NAMALWA (cell line): ENCODE results near the gene TPCN2.

Experiments used
- DNase-seq: peaks from one replicate; pipeline ENCODE4 v3.0.0-alpha.2; 2015; ENCODE audit warnings: low spot score

The TPCN2 gene

GRCh38 chr11:69039501-69039900 is 9.2 kb upstream of the TPCN2 start:
- no peak for DNase-seq

DNA sequence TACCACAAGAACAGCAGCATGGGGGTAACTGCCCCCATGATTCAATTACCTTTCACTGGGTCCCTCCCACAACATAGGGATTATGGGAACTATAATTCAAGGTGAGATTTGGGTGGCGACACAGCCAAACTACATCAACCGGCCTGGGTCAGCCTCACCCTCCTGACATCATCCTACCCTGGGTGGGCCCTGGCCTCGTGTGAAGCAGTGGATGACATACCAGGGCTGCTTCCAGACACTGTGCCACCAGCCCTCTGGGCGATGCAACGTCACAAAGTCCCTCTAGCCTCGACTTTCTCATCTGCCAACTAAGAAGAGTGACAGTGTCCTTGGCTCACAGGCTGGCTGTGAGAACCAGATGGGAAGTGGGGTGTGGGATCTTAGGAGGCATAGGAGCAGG is 8.7 kb upstream of the TPCN2 start:
- DNase-seq: no peak

GRCh38 chr11:69040581-69041260 is 8.0 kb upstream of the TPCN2 start:
- no peak for DNase-seq

DNA sequence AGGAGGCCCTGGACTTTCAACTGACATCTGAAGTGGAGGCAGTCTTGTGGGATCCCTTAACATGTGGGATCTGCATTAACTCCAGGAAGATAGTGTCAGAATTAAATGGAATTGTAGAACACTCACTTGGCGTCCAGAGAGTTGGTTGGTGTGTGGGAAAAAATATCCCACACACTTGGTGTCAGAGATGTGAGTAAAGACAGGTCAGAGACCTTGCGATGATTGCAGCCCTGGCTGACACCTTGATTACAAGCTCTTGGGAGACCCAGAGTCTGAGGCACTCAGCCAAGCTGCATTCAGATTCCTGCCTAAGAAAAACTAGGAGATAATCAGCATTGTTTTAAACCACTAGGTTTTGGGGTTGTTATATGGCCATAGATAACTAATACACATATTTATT is 7.2 kb upstream of the TPCN2 start:
- no peak for DNase-seq

GRCh38 chr11:69044111-69045013 is 4.4 kb upstream of the TPCN2 start:
- DNase-seq: no peak

- DNase-seq: no peak
These were observed 570 bp upstream of the TPCN2 start for GRCh38 chr11:69048031-69048693.

- no peak for DNase-seq
These were observed 747 bp downstream of the TPCN2 start for GRCh38 chr11:69049490-69049867.

DNA sequence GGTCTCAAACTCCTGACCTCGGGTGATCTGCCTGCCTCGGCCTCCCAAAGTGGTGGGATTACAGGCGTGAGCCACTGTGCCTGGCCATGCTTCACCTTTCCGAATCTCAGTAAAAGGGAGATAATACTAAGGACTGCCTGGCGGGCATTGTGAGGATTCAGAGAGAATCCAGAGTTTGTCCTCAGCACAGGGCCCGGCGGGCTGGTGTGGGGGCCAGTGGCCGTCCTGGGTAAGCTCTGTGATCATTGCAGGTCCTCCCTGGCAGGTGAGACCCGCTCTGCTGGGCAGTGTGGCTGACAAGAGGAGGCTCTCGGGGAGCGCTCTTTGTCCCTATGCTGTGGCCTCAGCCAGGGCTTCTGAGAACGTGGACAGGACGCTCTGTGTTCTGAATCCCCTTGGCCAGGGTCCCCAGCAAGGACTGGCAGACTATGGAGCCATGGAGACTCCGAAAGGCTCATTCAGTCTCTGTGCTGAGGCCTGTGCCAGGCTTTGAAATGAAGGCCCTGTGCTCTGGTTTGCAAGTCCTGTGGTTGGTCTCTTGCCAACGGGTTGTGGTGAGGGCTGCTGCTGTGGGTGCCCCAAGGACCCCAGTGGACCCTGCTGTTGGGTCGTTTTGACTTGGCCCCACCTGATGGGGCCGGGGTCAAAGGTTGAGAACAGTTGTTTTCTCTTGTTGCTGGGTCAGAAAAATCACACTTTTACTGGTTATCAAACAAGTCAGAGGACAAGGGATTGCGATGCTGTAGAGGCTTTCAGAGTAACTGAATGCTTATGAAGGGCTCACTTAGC is 2.1 kb downstream of the TPCN2 start:
- DNase-seq: no peak

DNA sequence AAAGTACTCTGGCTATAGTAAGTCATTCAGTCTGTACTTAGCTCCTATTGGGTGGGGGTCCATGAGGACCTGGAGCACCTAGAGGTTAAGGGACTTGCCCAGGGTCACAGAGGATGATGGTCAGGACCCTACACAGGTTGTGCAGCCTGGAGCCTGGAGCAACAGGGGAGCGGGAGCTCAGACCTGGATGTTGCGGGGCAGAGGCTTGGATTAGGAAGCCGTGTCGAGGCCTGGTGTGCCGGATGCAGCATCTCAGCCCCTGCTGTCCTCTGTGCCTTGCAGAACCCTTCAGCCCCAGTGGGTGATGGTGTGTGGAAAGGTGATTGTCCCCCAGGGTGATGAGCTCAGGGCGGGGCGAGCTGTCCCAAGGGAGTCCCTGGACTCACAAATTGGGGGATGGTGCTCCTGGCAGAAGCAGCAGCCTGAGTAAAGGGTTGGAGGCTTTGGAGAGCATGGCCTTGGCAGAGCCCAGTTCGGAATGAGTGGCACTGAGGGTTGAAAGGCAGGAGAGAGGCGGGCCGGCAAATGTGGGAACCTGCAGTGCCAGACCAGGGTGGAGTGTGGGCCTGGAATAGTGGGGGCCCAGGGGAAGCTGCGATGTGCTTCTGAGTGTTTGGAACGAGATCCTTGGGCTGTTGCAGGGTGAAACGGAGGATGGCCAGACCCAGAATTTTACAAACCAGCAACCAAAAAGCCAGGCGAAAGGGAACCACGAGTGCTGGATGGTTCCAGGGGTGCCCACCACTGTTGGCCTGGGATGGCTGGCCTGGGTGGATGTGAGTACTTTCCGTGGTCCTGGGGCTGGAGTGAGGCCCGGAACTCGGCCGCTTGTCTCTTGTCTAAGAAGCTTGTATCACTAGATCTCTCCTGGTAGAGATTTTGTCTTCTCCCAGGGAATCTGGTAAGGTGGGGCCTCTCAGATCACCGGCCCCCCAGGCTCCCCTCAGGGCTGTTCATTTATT is 2.9 kb downstream of the TPCN2 start:
- no peak for DNase-seq

GRCh38 chr11:69052343-69053168 is 3.8 kb downstream of the TPCN2 start:
- no peak for DNase-seq

DNA sequence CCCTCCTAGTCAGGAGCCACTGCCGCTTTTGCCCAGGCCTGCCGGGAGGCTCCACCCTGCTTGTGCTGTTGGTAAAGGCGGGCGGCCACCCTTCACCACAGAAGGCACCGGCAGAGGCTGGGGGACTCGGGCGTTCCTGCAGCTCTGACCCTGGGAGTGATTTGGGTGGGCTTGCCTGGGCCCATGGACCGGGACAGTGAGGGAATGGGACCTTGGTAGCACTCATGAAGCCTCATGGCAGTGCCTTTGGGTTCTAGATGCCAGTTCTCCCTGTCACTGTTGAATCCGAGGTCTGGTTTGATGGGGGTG is 4.4 kb downstream of the TPCN2 start:
- no peak for DNase-seq

DNA sequence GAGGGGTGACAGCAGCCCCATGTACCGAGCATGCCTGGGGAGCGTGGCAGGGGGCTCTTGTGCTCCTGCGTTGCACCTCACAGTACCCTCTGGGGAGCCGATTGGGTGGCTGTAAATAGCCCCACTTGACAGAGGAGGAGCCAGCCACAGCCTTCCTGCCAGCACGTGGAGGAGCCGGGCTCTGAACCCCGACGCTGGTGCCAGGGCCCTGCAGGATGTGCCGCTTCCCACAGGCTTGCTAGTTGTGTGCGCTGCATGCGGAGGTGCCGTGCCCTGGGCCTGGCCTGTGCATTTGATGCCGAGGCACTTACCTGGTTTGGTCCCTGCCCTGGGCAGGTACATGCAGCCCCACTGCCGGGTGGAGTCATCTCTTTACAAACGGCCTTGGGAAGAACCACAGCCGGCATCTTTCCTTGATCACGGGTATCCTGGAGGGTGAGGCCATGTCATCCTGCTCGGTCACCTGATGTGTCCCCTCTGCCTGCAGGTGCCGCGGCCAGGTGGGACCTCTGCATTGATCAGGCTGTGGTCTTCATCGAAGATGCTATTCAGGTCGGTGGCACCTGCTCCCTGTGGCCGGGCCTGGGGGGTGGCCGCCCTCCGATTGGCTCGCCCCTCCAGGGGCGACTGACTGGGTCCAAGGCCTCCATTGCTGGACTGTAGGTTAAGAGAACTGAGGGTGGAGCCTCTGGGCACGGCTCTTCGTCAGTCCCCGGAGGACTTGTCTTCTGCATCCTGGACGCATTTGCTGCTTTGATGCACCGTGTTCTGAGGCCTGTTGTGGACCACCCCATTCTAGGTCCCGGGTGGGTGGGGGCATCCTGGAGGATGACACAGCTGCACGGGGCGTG is 5.0 kb downstream of the TPCN2 start:
- no peak for DNase-seq

- DNase-seq: no peak
These were observed 5.9 kb downstream of the TPCN2 start for GRCh38 chr11:69054397-69055211.

GRCh38 chr11:69055212-69055586 is 6.5 kb downstream of the TPCN2 start:
- no peak for DNase-seq

- peak; percentile 78 for DNase-seq
These were observed 7.1 kb downstream of the TPCN2 start for GRCh38 chr11:69055598-69056516.

GRCh38 chr11:69057236-69057635 is 8.5 kb downstream of the TPCN2 start:
- DNase-seq: no peak

DNA sequence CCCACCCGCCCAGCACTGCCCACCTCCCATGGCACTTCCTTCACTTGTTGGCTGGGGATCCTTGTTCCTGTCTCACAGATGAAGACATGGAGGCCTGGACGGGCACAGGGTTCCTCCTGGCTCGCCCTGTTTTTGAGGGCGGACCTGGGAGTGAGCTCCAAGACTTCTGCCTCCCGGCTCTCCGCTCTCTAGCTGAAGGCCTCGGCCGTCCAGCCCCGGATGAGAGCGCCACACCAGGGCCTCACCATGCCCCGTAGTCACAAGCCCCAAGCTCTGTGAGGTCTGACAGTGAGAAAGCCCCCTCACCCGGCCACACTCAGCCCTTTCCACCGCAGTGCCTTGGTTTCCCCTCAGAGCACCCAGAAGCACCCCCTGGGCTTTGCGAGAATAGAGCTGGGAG is 9.1 kb downstream of the TPCN2 start:
- no peak for DNase-seq
